Measurements from ENCODE around the gene HSCB. TPM values are rescaled to one million over a fixed set of nuclear protein-coding genes. Genes with fewer than 3 reads are reported as not detected.
"Not testable (repeated sequence)": the region's sequence is repeated elsewhere in the genome, so short reads cannot be mapped to it uniquely, and the experiment has no call there.

HSCB gene
- total RNA-seq, 1 donor from 2014 or later = 6.9 TPM

GRCh38 chr22:28737701-28738100, 4.1 kb upstream of the HSCB start:
- DNase-seq (ENCODE audit: low spot score in 2 of 2) (no peak), FAIRE-seq (no peak)

GRCh38 chr22:28738876-28739275, 3.0 kb upstream of the HSCB start:
- FAIRE-seq = not testable (repeated sequence)

GRCh38 chr22:28741200-28741784, 547 bp upstream of the HSCB start:
- DNase-seq (ENCODE audit: low spot score in 2 of 2) (no peak), FAIRE-seq (no peak)

More at GRCh38 chr22:28738876-28739275, 3.0 kb upstream of the HSCB start:
- not testable (repeated sequence) for DNase-seq (ENCODE audit: low spot score in 2 of 2)

- FAIRE-seq = no peak
- DNase-seq (ENCODE audit: low spot score in 2 of 2) = peak; percentile 31 to 62
Observed at GRCh38 chr22:28742562-28742962, 723 bp downstream of the HSCB start.

- FAIRE-seq = no peak
Observed at GRCh38 chr22:28743852-28744251, 2.0 kb downstream of the HSCB start.

GRCh38 chr22:28750471-28750881, 8.6 kb downstream of the HSCB start:
- DNase-seq (ENCODE audit: low spot score in 2 of 2) = no peak
- FAIRE-seq = no peak

More at GRCh38 chr22:28743852-28744251, 2.0 kb downstream of the HSCB start:
- no peak for DNase-seq (ENCODE audit: low spot score in 2 of 2)

- FAIRE-seq; DNase-seq (ENCODE audit: low spot score in 2 of 2): not testable (repeated sequence)
Observed at GRCh38 chr22:28754512-28754911, 12.7 kb downstream of the HSCB start.

GRCh38 chr22:28759861-28760560, 18.2 kb downstream of the HSCB start:
- DNase-seq (ENCODE audit: low spot score in 2 of 2) = no peak
- no peak for FAIRE-seq

GRCh38 chr22:28761449-28761755, 19.6 kb downstream of the HSCB start:
- FAIRE-seq (no peak), DNase-seq (ENCODE audit: low spot score in 2 of 2) (no peak)

GRCh38 chr22:28762000-28762399, 20.2 kb downstream of the HSCB start:
- DNase-seq (ENCODE audit: low spot score in 2 of 2); FAIRE-seq: not testable (repeated sequence)

GRCh38 chr22:28766628-28767027, 24.8 kb downstream of the HSCB start:
- DNase-seq (ENCODE audit: low spot score in 2 of 2) = no peak
- no peak for FAIRE-seq

- no peak for DNase-seq (ENCODE audit: low spot score in 2 of 2)
- FAIRE-seq = no peak
Observed at GRCh38 chr22:28768701-28769393, 27.0 kb downstream of the HSCB start.

GRCh38 chr22:28769394-28770085, 27.7 kb downstream of the HSCB start:
- DNase-seq (ENCODE audit: low spot score in 2 of 2) = no peak
- FAIRE-seq = no peak

GRCh38 chr22:28771195-28771791, 29.5 kb downstream of the HSCB start:
- FAIRE-seq (no peak), DNase-seq (ENCODE audit: low spot score in 2 of 2) (no peak)

- DNase-seq (ENCODE audit: low spot score in 2 of 2) = peak; percentile 94 to 96
- no peak for FAIRE-seq
Observed at GRCh38 chr22:28772633-28773460, 31.0 kb downstream of the HSCB start, which contains the start of gene CCDC117. TSS of gene CCDC117 (plus strand) at chr22:28772695. CDS start at chr22:28772850, 155 bp downstream.

GRCh38 chr22:28773461-28773867, 31.6 kb downstream of the HSCB start:
- DNase-seq (ENCODE audit: low spot score in 2 of 2) (no peak), FAIRE-seq (no peak)

GRCh38 chr22:28774378-28774777, 32.5 kb downstream of the HSCB start:
- no peak for DNase-seq (ENCODE audit: low spot score in 2 of 2)
- no peak for FAIRE-seq

GRCh38 chr22:28779833-28780232, 38.0 kb downstream of the HSCB start:
- FAIRE-seq = no peak
- no peak for DNase-seq (ENCODE audit: low spot score in 2 of 2)

- no peak for FAIRE-seq
- DNase-seq (ENCODE audit: low spot score in 2 of 2) = no peak
Observed at GRCh38 chr22:28780296-28780695, 38.5 kb downstream of the HSCB start.
